IPS-20b (cell line): ENCODE data around the gene CORIN.
"Not testable (repeated sequence)": the region's sequence is repeated elsewhere in the genome, so short reads cannot be mapped to it uniquely, and the experiment has no call there.

Source experiments
- H3K27ac ChIP-seq: one replicate; pipeline ENCODE4 v1.5.1; 2013; ENCODE audit warnings: low read length
- H3K27me3 ChIP-seq: 2 replicates; pipeline ENCODE4 v1.6.1; 2013; ENCODE audit warnings: mild to moderate bottlenecking, low read length, inconsistent platforms; ENCODE audit not compliant: insufficient read depth
- H3K36me3 ChIP-seq: 2 replicates; pipeline ENCODE4 v1.6.1; 2013; ENCODE audit warnings: low read depth, mild to moderate bottlenecking, inconsistent platforms, low read length, moderate library complexity; ENCODE audit not compliant: insufficient read depth
- H3K4me1 ChIP-seq: 2 replicates; pipeline ENCODE4 v1.6.1; 2013; ENCODE audit warnings: mild to moderate bottlenecking, control low read depth, inconsistent platforms, low read length, moderate library complexity; ENCODE audit not compliant: insufficient read depth
- H3K4me3 ChIP-seq: 2 replicates; pipeline ENCODE4 v1.5.1; 2013; ENCODE audit warnings: mild to moderate bottlenecking, low read length, inconsistent platforms
- H3K9ac ChIP-seq: 2 replicates; pipeline ENCODE4 v1.6.1; 2013; ENCODE audit warnings: low read depth, mild to moderate bottlenecking, inconsistent platforms, low read length, moderate library complexity
- H3K9me3 ChIP-seq: 2 replicates; pipeline ENCODE4 v1.6.1; 2013; ENCODE audit warnings: mild to moderate bottlenecking, low read depth, low read length, inconsistent platforms; ENCODE audit not compliant: insufficient read depth

The CORIN gene

GRCh38 chr4:47762376-47763266 lies 75.2 kb downstream of the CORIN start:
- Histone ChIP-seq H3K4me3 (no peak overlapping the region), H3K9ac (no peak overlapping the region), H3K9me3 (no peaks in the 10 kb centered on the region), H3K27ac (no peak overlapping the region), H3K27me3 (no peaks in the 10 kb centered on the region), H3K4me1 (peaks cover 4% of the 10 kb centered on the region; the same call in 1 of the 2 replicates), H3K36me3 (no peaks in the 10 kb centered on the region)

GRCh38 chr4:47753316-47753715 lies 84.6 kb downstream of the CORIN start:
- not testable (repeated sequence) for H3K4me3 ChIP-seq

GRCh38 chr4:47752214-47752613 lies 85.7 kb downstream of the CORIN start:
- no peaks in the 10 kb centered on the region for H3K36me3 ChIP-seq
- H3K27ac ChIP-seq: no peak overlapping the region
- no peaks in the 10 kb centered on the region for H3K27me3 ChIP-seq
- no peak overlapping the region for H3K9ac ChIP-seq
- peaks cover 15% of the 10 kb centered on the region for H3K9me3 ChIP-seq
- no peak overlapping the region for H3K4me3 ChIP-seq
- peaks cover 4% of the 10 kb centered on the region; the same call in 1 of the 2 replicates for H3K4me1 ChIP-seq

More at GRCh38 chr4:47753316-47753715, 84.6 kb downstream of the CORIN start:
- H3K27ac ChIP-seq, H3K36me3 ChIP-seq, H3K4me1 ChIP-seq, H3K27me3 ChIP-seq, H3K9ac ChIP-seq: not testable (repeated sequence)
- H3K9me3 ChIP-seq: peaks cover 15% of the 10 kb centered on the region

- no peaks in the 10 kb centered on the region for H3K36me3 ChIP-seq
- peaks cover 7% of the 10 kb centered on the region; the same call in 1 of the 2 replicates for H3K4me1 ChIP-seq
- H3K27ac ChIP-seq: no peak overlapping the region
- H3K9me3 ChIP-seq: peaks cover 15% of the 10 kb centered on the region
- H3K4me3 ChIP-seq: no peak overlapping the region
- no peaks in the 10 kb centered on the region for H3K27me3 ChIP-seq
- no peak overlapping the region for H3K9ac ChIP-seq
These were observed 87.1 kb downstream of the CORIN start for GRCh38 chr4:47750788-47751187.

GRCh38 chr4:47749858-47750257 lies 88.0 kb downstream of the CORIN start:
- Histone ChIP-seq H3K27me3 (no peaks in the 10 kb centered on the region), H3K27ac (no peak overlapping the region), H3K4me1 (peaks cover 7% of the 10 kb centered on the region; the same call in 1 of the 2 replicates), H3K36me3 (no peaks in the 10 kb centered on the region), H3K9ac (no peak overlapping the region), H3K9me3 (peaks cover 15% of the 10 kb centered on the region), H3K4me3 (no peak overlapping the region)

GRCh38 chr4:47749060-47749459 lies 88.8 kb downstream of the CORIN start:
- Histone ChIP-seq H3K36me3 (no peaks in the 10 kb centered on the region), H3K9me3 (peaks cover 14% of the 10 kb centered on the region), H3K27ac (no peak overlapping the region), H3K4me1 (peaks cover 7% of the 10 kb centered on the region; the same call in 1 of the 2 replicates), H3K4me3 (no peak overlapping the region), H3K9ac (no peak overlapping the region), H3K27me3 (no peaks in the 10 kb centered on the region)

GRCh38 chr4:47747846-47748494 lies 89.9 kb downstream of the CORIN start:
- Histone ChIP-seq H3K4me1 (peaks cover 7% of the 10 kb centered on the region; the same call in 1 of the 2 replicates), H3K27ac (no peak overlapping the region), H3K9ac (no peak overlapping the region), H3K9me3 (peaks cover 6% of the 10 kb centered on the region; the same call in 1 of the 2 replicates), H3K36me3 (no peaks in the 10 kb centered on the region), H3K4me3 (no peak overlapping the region), H3K27me3 (no peaks in the 10 kb centered on the region)

- Histone ChIP-seq H3K27ac (no peak overlapping the region), H3K4me1 (peaks cover 7% of the 10 kb centered on the region; the same call in 1 of the 2 replicates), H3K9me3 (no peaks in the 10 kb centered on the region; the same call in 1 of the 2 replicates), H3K36me3 (no peaks in the 10 kb centered on the region), H3K27me3 (no peaks in the 10 kb centered on the region), H3K4me3 (no peak overlapping the region), H3K9ac (no peak overlapping the region)
These were observed 90.7 kb downstream of the CORIN start for GRCh38 chr4:47747211-47747610.

GRCh38 chr4:47746122-47746521 lies 91.7 kb downstream of the CORIN start:
- H3K9ac ChIP-seq: no peak overlapping the region
- peaks cover 7% of the 10 kb centered on the region; the same call in 1 of the 2 replicates for H3K4me1 ChIP-seq
- no peaks in the 10 kb centered on the region for H3K27me3 ChIP-seq
- no peaks in the 10 kb centered on the region; the same call in 1 of the 2 replicates for H3K9me3 ChIP-seq
- no peak overlapping the region for H3K27ac ChIP-seq
- no peaks in the 10 kb centered on the region for H3K36me3 ChIP-seq
- H3K4me3 ChIP-seq: no peak overlapping the region

GRCh38 chr4:47744843-47745382 lies 93.0 kb downstream of the CORIN start:
- peaks cover 7% of the 10 kb centered on the region; the same call in 1 of the 2 replicates for H3K4me1 ChIP-seq
- H3K27me3 ChIP-seq: no peaks in the 10 kb centered on the region

GRCh38 chr4:47744253-47744652 lies 93.6 kb downstream of the CORIN start:
- Histone ChIP-seq H3K4me3 (no peak overlapping the region), H3K9ac (no peak overlapping the region), H3K9me3 (peaks cover 10% of the 10 kb centered on the region; the same call in 1 of the 2 replicates), H3K36me3 (no peaks in the 10 kb centered on the region), H3K27me3 (no peaks in the 10 kb centered on the region), H3K27ac (no peak overlapping the region), H3K4me1 (peaks cover 7% of the 10 kb centered on the region; the same call in 1 of the 2 replicates)

More at GRCh38 chr4:47744843-47745382, 93.0 kb downstream of the CORIN start:
- no peak overlapping the region for H3K27ac ChIP-seq
- peaks cover 7% of the 10 kb centered on the region; the same call in 1 of the 2 replicates for H3K9me3 ChIP-seq
- H3K36me3 ChIP-seq: no peaks in the 10 kb centered on the region
- H3K9ac ChIP-seq: no peak overlapping the region
- no peak overlapping the region for H3K4me3 ChIP-seq
